Measurements from ENCODE around the gene HHIP.

DNA sequence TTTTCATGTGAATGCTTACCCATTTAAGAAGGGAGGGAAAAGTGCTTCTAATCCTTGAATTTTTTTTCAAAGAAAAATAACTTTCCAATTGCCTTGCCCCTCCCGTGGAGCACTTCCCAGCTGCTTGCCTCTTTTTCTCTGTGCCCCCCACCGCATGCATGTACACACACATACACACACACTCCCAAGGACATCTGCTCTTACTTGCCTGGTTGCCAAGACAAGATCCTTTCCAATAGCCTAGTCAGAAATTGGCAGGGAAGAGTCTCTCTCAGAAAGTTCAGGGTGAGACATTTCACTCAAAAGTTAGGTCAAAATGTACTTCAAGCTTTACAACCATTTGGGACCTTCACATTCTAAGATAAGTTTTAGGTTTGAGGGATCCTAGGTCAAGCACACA, 10.9 kb downstream of the HHIP start:
- no peak for TF ChIP-seq EP300 (IDR thresholded peaks at IDR 0.05)
- TF ChIP-seq, protein P1, sequence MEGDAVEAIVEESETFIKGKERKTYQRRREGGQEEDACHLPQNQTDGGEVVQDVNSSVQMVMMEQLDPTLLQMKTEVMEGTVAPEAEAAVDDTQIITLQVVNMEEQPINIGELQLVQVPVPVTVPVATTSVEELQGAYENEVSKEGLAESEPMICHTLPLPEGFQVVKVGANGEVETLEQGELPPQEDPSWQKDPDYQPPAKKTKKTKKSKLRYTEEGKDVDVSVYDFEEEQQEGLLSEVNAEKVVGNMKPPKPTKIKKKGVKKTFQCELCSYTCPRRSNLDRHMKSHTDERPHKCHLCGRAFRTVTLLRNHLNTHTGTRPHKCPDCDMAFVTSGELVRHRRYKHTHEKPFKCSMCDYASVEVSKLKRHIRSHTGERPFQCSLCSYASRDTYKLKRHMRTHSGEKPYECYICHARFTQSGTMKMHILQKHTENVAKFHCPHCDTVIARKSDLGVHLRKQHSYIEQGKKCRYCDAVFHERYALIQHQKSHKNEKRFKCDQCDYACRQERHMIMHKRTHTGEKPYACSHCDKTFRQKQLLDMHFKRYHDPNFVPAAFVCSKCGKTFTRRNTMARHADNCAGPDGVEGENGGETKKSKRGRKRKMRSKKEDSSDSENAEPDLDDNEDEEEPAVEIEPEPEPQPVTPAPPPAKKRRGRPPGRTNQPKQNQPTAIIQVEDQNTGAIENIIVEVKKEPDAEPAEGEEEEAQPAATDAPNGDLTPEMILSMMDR (IDR thresholded peaks at IDR 0.05) = no peak
- TF ChIP-seq POLR2A (IDR thresholded peaks at IDR 0.05) = no peak
